Raji (cell line): ENCODE data around the gene CALM3.

Experiments used
- POLR2A ChIP-seq: IDR thresholded peaks from 2 replicates; pipeline ENCODE4 v1.6.1; 2011; ENCODE audit warnings: low read depth, low read length, control low read depth; ENCODE audit not compliant: insufficient read depth

Gene CALM3

GRCh38 chr19:46637224-46637623 is 36.1 kb downstream of the CALM3 start:
- no peak for TF ChIP-seq POLR2A

DNA sequence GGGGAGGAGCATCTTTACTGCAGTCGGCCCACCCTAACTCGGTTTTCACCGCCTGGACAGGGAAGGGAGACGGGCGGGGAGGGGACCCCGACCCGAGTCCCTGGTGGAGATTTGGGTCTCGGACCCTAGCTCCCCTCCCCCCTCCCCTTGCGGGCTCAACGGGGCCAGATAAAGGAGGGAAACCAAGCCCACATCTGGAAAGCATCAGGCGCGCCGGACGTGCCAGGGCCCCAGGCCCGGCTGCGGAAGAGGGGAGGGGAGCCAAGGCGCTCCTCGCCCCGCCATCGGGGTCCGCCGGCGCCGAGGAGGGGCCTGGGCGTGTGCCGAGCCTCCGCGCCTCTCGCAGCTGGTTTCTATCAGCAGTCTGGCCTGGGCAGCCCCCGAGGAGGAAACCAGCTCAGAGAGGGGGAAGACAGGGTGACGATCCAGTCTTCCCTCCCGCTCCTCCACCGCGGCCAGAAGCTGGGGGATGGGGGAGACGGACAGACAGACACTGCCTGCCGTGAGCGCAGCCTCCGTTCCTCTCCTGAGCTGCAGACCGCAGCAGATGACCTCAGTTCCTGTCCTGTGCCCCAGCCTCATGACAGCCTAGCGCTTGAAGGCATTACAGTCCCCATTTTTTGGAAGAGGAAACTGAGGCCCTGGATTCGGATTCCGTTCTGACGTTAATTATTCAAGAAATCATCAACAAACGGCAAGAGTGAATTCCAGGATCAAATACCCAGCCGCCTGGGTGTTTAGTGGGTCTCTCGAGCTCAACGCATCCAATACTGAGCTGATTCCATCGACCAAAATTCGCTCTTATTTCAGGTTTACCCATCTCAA is 38.4 kb downstream of the CALM3 start:
- no peak for TF ChIP-seq POLR2A

DNA sequence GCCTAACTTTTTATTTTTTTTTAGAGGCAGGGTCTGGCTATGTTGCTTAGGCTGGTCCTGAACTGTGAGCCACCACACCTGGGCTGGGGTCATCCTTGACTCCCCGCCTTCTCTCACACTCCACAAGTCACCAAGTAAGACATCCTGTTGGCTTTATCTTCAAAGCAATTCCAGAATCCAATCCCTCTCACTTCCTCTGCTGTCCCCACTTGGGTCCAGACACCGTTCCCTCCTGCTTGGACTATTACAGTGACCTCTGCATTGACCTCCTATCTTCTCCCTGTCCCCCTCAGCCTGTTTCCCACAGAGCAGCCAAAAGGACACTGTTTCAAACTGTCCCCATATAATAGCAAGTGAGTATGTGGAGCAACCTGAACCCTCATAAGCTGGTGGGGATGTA is 39.5 kb downstream of the CALM3 start:
- no peak for TF ChIP-seq POLR2A

DNA sequence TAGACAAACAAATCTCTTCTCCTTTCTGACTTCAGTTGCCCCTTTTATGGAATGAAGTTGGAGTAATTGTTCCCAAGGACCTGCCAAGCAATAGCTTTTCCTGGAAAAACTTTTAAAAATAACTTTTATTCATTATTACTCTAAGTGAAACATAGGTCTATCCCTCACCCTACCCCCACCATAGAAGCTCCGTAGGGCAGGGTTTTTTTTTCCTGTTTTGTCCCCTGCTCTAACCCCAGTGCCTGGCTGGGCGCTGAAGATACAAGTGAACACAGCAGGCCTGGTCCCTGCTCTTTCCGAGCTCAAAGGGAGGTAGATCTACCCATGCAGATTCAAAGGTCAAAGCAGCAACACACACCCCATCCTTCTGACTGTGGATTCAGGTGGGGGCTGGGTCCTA is 43.6 kb downstream of the CALM3 start:
- TF ChIP-seq POLR2A: no peak

- TF ChIP-seq POLR2A: no peak
Measured at GRCh38 chr19:46646402-46646801, 45.3 kb downstream of the CALM3 start.

GRCh38 chr19:46648060-46648960 is 47.2 kb downstream of the CALM3 start:
- no peak for TF ChIP-seq POLR2A

- TF ChIP-seq POLR2A: no peak
Measured at GRCh38 chr19:46648961-46649960, 48.1 kb downstream of the CALM3 start.

DNA sequence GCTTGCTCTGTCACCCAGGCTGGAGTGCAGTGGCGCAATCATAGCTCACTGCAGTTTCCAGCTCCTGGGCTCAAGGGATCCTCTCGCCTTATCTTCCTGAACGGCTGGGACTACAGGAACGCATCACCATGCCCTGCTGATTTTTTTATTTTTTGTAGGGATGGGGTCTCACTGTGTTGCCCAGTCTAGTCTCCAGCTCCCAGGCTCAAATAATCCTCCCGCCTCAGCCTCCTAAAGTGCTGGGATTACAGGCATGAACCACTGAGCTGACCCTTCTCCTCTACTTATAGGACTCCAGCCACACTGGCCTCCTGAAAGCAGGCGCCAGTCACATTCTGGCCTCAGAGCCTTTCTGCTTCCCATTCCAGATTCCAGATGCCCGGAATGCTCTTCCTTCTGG is 49.3 kb downstream of the CALM3 start:
- TF ChIP-seq POLR2A: no peak

GRCh38 chr19:46654621-46655152 is 53.6 kb downstream of the CALM3 start:
- no peak for TF ChIP-seq POLR2A

- TF ChIP-seq POLR2A: no peak
Measured at GRCh38 chr19:46656541-46656940, 55.4 kb downstream of the CALM3 start.

DNA sequence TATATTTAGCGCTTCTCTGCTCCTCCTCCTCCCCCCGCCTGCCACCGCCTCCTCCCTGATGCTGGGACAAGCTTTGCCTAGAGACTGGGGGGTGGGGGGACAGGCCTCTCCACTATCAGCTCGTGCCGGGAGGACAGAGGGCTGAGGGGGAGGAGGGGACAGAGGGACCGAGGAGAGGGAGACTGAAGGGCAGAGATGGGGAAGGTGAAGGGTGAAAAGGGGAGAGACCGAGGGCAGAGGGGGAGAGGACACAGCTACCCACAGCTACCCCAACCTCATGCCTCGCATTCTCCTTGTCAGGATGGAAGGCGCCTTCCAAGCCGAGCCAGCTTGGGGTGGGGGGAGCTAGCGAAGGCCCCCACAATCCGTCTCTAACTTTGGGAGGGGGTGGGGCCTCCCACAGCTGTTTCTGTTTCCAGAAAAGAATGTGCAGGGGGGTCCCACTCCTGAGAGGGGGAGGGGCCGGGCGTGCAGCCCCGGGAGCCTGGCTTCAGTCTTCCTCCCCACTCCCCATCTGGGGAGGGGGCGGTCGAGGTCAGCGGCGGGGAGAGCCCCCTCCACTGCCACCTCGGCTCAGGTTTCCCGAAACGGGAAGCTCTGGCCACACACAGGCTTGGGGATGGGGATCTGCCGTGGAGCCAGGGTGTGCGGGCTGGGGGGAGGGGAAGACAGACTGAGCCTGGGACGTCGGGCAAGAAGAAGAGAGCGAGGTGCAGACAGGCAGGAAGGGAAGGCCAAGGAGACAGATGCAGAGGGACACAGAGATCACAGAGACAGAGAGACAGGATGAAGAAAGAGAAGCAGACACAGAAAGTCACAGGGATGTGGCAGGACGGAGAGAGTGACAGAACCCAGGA is 58.2 kb downstream of the CALM3 start:
- TF ChIP-seq POLR2A: no peak

- no peak for TF ChIP-seq POLR2A
Measured at GRCh38 chr19:46660008-46660517, 58.9 kb downstream of the CALM3 start.
